HG02852 (cell line): ENCODE measurements around the gene MINDY1.

Experiments used
- ATAC-seq: cut with Tn5 transposase; IDR thresholded peaks from one replicate; pipeline ENCODE4 v1.9.1; 2021; ENCODE audit warnings: mild to moderate bottlenecking, moderate library complexity; ENCODE audit not compliant: unreplicated experiment

MINDY1 gene

DNA sequence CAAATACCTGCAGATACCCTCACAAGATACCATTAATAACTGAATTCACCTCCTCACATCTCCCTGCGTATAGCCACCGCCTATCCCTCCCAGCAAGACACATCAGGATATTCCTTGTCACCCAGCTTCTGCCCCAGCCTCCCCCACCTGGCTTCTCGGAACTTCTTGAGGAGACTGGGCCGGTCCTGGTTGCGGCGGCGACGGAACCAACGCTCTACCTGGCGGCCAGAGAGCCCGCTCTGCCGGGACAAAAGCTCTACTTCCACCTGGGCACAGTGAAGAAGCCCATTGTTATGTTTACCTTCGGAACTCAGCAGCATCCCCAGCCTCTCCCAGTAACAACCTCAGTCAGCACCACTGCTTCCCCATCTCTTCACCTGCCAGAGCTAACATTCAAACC is 38.8 kb downstream of the MINDY1 start:
- no peak for ATAC-seq

DNA sequence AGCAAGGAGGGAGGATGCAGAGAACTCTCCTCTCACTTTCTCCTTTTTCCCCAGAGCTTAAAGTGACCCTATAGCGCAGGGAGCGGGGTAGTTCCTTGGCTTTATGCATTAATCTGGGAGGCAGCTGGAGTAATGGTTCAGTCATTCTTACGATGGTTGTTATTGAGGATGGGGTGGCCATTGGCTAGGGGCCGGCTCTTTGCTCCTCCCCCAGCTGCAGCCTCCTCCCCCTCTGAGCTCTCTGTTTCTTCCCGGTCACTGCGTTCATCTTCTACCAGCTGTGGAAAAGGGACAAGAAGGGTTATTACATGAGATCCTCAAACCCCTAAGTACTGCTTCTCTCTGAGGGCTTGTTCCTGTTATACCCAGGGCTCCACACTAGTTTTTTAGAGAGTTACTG is 40.7 kb downstream of the MINDY1 start:
- no peak for ATAC-seq

DNA sequence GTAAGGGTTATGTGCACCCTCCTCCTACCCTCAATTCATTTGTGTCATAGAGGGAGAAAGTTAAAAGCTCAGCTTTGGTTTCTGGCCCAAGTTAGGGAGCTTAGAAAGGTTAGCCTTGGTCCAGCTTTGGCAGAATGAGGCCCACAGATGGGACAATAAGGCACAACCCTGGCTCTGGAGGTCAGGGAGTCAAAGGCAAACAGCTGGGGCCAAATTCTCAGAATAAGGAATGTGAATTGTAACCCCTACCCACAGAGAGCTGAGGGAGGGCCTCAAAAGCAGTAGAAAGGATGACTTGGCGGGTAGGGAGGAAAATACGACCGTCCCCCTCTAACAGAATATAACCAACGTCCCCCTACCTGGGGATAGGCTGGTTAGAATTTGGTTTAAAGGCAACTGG is 41.1 kb downstream of the MINDY1 start:
- ATAC-seq: no peak

DNA sequence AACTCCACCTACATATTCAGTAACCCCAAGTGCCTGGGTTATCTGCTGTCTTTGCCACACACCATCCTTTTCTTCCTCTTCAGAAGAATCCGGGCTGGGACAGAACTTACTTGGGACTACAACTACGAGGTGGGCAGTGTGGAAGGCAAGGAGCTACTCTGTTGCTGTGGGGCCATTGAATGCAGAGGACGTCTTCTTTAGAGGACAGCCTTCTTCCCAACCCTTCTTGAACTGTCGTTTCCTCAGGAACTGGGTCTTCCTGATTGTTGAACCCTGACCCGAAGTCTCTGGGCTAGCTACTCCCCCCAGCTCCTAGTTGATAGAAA is 42.6 kb downstream of the MINDY1 start:
- ATAC-seq: no peak

DNA sequence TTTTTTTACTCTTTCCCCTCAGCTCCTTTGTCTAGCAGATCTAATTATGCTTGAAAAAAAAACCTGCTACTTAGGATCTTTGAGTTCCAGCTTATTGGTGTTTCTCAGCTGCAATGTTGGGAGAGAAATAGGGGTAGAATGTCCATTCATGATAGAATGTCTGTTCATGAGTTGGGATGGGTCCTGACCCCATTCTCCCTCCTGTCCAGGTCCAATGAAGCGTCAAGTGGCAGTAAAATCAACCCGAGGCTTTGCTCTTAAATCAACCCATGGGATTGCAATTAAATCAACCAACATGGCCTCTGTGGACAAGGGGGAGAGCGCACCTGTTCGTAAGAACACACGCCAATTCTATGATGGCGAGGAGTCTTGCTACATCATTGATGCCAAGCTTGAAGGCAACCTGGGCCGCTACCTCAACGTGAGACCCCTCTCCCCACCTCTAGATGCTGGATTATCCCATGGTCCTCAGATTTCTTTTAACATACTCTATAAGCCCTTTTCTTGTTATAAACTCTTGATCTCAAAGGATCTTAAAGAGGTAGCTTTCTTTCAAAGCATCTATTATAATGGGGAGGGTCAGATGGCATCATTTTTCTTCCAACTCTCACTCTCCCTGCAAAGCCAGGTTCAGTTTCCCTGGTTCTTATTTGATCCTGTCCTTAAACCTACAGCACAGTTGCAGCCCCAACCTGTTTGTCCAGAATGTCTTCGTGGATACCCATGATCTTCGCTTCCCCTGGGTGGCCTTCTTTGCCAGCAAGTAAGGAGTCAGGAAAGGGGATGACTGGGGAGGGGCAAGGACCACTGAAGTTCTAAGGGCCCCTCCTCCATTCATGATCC is 43.2 kb downstream of the MINDY1 start:
- no peak for ATAC-seq

DNA sequence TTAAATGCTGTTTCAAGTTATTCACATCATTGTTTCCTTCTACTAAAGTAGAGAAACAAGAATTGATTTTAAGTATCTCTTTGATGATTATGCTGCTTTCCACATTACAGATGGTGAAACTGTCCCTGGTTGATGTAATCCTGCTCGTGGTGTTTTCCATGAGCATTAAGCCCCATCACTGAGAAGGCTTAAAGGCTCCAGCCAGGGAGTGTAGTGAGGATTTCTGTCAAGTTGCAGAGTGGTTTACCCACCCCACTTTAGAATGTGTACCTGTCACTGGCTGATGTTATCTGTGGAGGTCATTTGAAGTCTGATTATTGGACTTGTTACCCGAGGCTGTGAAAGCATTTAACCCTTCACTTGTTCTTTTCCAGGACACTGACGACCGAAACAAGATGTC is 44.9 kb downstream of the MINDY1 start:
- ATAC-seq: no peak

DNA sequence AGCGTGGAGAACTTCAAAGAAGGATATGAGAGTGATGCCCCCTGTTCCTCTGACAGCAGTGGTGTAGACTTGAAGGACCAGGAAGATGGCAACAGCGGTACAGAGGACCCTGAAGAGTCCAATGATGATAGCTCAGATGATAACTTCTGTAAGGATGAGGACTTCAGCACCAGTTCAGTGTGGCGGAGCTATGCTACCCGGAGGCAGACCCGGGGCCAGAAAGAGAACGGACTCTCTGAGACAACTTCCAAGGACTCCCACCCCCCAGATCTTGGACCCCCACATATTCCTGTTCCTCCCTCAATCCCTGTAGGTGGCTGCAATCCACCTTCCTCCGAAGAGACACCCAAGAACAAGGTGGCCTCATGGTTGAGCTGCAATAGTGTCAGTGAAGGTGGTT is 46.1 kb downstream of the MINDY1 start:
- no peak for ATAC-seq

DNA sequence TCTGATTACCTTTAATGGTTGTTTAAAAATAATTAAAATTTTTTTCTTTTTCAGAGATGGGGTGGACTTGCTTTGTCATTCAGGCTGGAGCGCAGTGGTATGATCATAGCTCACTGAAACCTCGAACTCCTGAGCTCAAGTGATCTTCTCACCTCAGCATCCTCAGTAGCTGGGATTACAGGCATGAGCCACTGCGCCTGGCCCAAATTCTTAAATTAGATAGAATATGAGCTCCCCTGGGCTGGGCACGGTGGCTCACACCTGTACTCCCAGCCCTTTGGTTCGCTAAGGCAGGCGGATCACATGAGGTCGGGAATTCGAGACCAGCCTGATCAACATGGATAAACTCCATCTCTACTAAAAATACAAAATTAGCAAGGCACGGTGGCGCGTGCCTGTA is 49.0 kb downstream of the MINDY1 start:
- ATAC-seq: no peak

DNA sequence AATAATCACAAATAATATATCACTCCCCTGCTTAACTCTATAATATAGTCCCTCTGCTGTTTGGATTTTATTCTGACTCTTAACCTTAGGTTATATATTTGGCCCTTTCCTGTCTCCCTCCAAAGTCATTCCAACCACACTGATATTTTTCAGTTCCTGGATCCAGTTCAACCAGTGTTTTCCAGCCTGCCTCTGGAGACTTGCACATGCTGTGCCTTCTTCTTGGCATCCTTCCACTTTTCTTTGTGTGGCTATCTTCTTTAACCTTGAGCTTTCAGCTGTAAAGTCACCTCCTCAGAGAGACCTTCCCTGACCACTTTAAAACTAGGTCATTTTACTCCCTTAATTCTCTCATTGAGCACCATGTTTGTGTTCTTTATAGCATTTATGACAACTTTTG is 51.4 kb downstream of the MINDY1 start:
- ATAC-seq: no peak

DNA sequence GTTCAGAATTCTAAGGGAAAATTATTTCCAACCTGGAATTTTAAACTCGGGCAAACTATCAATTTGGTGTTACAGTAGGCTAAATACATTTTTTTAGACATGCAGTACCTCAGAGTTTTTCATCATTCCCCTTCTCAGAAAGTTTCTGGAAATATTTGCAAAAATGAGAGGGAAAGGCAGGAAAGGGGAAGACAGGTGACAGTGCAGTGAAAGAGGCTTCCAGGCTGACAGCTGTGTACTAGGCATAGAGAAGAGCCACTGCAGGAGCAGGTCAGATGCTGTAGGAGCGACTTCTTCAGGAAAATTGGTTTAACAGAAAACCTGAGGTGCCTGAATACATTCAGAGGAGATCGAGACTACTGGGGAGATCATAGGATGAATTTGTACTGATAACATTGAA is 52.0 kb downstream of the MINDY1 start:
- ATAC-seq: no peak
